Myocyte (in vitro differentiated cells): Measurements from ENCODE around the gene FEV. TPM values are rescaled to one million over a fixed set of nuclear protein-coding genes. Genes with fewer than 3 reads are reported as not detected.

Source experiments
- DNase-seq: peaks from one replicate; pipeline ENCODE4 v3.0.0-alpha.2; 2012; ENCODE audit warnings: low read depth
- total RNA-seq: library from RNA; depleted of rRNA; stranded (reverse); fragments of >200 nt; gene quantifications from 2 replicates; pipeline ENCODE4 v1.2.3, GENCODE V29; 2014

The FEV gene
- total RNA-seq, 1 donor from 2014 or later = not detected

- DNase-seq = no peak
Observed at GRCh38 chr2:219017201-219017931, 32.4 kb upstream of the FEV start.

GRCh38 chr2:219016721-219017120 lies 31.7 kb upstream of the FEV start:
- no peak for DNase-seq

- DNase-seq = peak; percentile 18
Observed at GRCh38 chr2:219010873-219011272, 25.9 kb upstream of the FEV start.

- no peak for DNase-seq
Observed at GRCh38 chr2:219010162-219010756, 25.3 kb upstream of the FEV start.

- DNase-seq = no peak
Observed at GRCh38 chr2:219009294-219009693, 24.3 kb upstream of the FEV start.

GRCh38 chr2:219003979-219004378 lies 19.0 kb upstream of the FEV start:
- no peak for DNase-seq

GRCh38 chr2:219003267-219003634 lies 18.3 kb upstream of the FEV start:
- DNase-seq = no peak

- DNase-seq = no peak
Observed at GRCh38 chr2:219002395-219003266, 17.6 kb upstream of the FEV start.

- DNase-seq = no peak
Observed at GRCh38 chr2:219001577-219002394, 16.8 kb upstream of the FEV start.

GRCh38 chr2:219001100-219001576 lies 16.2 kb upstream of the FEV start:
- DNase-seq = no peak

- no peak for DNase-seq
Observed at GRCh38 chr2:219000569-219000960, 15.6 kb upstream of the FEV start.

GRCh38 chr2:218999881-219000568 lies 15.0 kb upstream of the FEV start:
- DNase-seq = no peak

- no peak for DNase-seq
Observed at GRCh38 chr2:218999021-218999880, 14.3 kb upstream of the FEV start.

- no peak for DNase-seq
Observed at GRCh38 chr2:218998414-218999002, 13.5 kb upstream of the FEV start.

GRCh38 chr2:218997731-218998130 lies 12.7 kb upstream of the FEV start:
- DNase-seq = no peak

- peak; percentile 40 for DNase-seq
Observed at GRCh38 chr2:218996937-218997336, 12.0 kb upstream of the FEV start.

- peak; percentile 82 for DNase-seq
Observed at GRCh38 chr2:218995972-218996711, 11.2 kb upstream of the FEV start.

GRCh38 chr2:218995561-218995960 lies 10.6 kb upstream of the FEV start:
- DNase-seq = no peak
